Omental fat pad (tissue), 4 donors: ENCODE results near the gene AIMP1. TPM values are rescaled to one million over a fixed set of nuclear protein-coding genes. Genes with fewer than 3 reads are reported as not detected.

Experiments used
- ATAC-seq: fragments of 150-250 bp; one replicate; pipeline ENCODE4 v1.9.1; 2016; ENCODE audit warnings: mild to moderate bottlenecking, moderate library complexity; ENCODE audit not compliant: low FRiP score
- DNase-seq: peaks from one replicate; pipeline ENCODE4 v3.0.0-alpha.2; 2019; ENCODE audit warnings: low spot score
- total RNA-seq, 4 donors: library from RNA; depleted of rRNA; stranded (reverse); fragments of >200 nt; gene quantifications; one replicate each; pipeline ENCODE4 v1.1.0, GENCODE V29; 2016
- TF ChIP-seq, protein P1 (sequence below), 3 donors: fragments of 450-650 bp; IDR thresholded peaks; one replicate each; pipeline ENCODE4 v1.5.1; 2016 to 2017; ENCODE audit warnings: antibody characterized with exemption in 3 of 3, mild to moderate bottlenecking in 3 of 3, moderate library complexity in 2 of 3

The AIMP1 gene
- total RNA-seq, 4 donors from 2014 or later, result 19.3 to 26.5 (median 22.7) TPM

DNA sequence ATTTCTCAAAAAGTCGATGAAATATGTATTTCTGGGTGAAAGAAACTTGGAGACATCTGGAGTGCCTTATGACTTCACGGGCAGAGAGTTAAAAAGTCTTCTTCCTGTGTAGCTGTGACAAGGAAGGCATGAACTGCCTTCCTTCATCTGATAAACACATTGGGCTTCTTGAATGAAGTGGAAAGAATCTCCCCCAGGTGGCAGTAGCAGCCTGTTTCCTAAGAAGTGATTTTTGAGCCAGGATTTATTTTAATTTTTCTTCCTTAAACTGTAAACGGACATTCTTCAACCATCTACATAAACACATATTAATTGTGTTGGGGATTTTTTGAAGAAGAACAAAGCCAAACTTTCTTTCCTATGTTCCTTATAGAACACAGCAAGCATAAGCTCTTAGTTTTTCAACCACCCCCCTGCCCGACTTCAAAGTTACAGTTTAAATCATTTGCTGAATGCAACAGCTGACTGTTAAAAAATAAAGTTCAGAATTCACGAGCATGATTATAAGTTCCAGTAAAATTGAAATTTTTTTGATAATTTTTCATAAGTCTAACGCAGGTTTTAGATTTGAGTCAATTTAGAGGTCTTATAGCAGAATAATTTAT, 53.2 kb downstream of the AIMP1 start:
- TF ChIP-seq, protein P1, sequence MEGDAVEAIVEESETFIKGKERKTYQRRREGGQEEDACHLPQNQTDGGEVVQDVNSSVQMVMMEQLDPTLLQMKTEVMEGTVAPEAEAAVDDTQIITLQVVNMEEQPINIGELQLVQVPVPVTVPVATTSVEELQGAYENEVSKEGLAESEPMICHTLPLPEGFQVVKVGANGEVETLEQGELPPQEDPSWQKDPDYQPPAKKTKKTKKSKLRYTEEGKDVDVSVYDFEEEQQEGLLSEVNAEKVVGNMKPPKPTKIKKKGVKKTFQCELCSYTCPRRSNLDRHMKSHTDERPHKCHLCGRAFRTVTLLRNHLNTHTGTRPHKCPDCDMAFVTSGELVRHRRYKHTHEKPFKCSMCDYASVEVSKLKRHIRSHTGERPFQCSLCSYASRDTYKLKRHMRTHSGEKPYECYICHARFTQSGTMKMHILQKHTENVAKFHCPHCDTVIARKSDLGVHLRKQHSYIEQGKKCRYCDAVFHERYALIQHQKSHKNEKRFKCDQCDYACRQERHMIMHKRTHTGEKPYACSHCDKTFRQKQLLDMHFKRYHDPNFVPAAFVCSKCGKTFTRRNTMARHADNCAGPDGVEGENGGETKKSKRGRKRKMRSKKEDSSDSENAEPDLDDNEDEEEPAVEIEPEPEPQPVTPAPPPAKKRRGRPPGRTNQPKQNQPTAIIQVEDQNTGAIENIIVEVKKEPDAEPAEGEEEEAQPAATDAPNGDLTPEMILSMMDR (IDR thresholded peaks at IDR 0.05), result peak in 1 of 3 donors; percentile 17
- no peak for DNase-seq
- ATAC-seq, result peak; percentile 63

DNA sequence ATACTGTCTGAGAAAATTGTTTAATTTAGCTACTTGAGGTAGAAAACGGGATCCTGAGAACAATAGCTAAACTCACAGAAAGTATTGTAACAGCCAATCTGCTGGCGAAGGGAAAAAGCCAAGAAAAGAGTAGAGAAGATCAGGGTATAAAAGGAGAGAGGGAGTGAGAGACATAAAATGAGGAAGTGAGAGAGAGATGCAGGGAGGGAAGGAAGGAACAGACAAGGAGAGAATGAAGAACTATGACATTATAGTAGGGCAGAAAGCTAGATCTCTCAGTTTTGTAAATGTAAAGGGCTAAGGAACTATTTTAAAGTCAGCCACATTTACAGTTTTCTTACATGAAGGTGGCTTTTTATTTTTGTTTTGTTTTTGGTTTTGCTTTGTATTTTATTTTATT, 53.9 kb downstream of the AIMP1 start:
- DNase-seq (no peak), ATAC-seq (no peak)
- TF ChIP-seq, protein P1 (IDR thresholded peaks at IDR 0.05), result no peak

DNA sequence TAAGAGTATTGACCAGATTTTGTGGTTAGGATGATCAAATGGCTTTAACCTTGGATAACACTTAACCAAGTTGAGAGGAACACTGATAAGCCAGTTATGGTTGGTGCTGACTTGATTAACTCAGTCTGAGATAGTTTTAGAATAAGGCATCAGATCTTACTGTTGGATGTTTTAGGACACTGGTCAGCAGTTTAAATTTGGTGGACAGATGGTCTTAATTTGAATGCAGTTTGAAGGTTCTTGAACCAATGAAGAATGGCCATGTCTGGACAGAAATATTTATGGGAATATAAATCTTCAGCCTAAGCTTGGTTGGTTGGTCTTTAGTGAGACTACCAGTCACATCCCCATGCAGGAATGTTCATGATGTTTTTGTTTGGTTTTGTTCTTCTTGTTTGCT, 54.8 kb downstream of the AIMP1 start:
- TF ChIP-seq, protein P1 (IDR thresholded peaks at IDR 0.05), result no peak
- DNase-seq, result no peak
- ATAC-seq, result no peak

DNA sequence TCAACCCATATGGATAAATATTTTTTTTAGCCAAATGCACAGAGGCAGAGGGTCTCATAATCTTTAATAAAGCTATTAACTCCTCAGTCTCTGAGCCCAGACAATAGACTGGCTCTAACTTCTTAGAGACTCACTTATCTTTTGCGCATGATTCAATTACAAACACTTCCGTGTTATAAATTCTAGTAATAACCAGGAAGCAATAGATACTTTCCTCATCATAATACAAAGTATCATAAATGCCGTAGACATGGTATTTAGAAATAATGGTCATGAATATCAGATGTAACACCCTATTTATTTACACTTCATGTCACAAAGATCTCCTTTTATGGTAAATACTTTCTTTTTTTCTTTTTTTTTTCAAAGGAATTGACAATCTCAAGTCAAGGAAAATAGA, 56.7 kb downstream of the AIMP1 start:
- ATAC-seq, result no peak
- TF ChIP-seq, protein P1 (IDR thresholded peaks at IDR 0.05), result no peak
- no peak for DNase-seq

DNA sequence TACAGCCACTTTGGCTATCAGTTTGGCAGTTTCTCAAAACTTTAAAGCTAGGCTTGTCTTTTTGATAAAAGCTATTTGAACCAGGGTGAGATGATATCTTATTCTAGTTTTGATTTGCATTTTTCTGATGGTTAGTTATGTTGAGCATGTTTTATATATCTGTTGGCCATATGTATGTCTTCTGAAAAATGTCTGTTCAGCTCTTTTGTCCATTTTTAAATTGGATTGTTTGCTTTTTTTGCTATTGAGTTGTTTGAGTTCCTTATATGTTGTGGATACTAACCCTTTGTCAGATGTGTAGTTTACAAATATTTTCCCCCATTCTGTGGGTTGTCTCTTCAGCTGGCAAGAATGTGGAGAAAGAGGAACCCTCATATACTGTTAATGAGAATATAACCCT, 63.8 kb downstream of the AIMP1 start:
- TF ChIP-seq, protein P1 (IDR thresholded peaks at IDR 0.05), result no peak
- ATAC-seq (no peak), DNase-seq (no peak)

DNA sequence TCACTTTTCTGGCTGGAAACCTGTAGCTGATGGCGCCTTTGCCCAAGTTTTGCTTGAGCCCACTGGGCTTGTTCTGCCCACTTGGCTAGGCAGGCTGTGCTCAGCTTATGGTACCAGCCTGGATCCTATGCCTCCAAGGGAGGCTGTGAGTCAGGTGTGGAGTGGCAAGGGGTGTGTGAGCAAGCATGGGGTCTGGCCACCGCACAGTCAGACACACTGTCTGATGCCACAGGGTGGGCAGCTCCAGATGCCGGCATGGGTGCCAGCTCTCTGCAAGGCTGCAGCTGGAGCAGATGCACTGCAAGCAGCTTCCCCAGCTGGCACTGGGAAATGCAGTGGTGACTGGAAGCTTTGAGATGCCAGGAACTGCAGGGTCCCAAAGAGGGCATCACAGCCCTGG, 68.5 kb downstream of the AIMP1 start:
- ATAC-seq (no peak), DNase-seq (no peak)
- TF ChIP-seq, protein P1 (IDR thresholded peaks at IDR 0.05), result no peak

DNA sequence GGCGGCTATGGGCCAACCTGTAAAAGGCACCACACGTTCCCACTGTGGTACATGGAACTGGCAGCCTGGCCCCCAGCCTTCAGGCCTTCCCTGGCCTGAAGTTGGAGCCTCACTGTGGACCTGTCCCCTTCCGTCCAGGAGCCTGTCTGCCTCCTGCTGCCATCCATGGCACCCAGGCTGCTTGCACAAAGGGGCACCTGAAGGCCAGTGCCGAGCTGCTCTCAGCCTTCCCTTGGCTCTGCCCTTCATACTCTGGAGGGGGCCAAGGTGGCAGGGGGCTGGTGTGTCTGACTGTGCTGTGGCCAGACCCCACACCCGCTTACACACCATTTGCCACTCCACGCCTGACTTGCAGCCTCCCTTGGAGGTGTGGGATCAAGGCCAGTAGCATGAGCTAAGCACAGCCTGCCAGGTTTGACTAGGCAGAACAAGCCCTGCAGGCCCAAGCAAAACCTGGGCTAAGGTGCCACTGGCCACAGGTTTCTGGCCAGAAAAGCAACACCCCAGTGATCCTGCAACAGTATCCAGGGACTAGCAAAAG, 69.6 kb downstream of the AIMP1 start:
- DNase-seq, result no peak
- no peak for ATAC-seq
- TF ChIP-seq, protein P1 (IDR thresholded peaks at IDR 0.05), result no peak
